Hematopoietic multipotent progenitor cell treated with erythropoietin and hydrocortisone succinate and interleukin-3 and kit ligand, for 4 days (in vitro differentiated cells): ENCODE data around the gene CCDC88C.

Source experiments
- DNase-seq: peaks from one replicate; pipeline ENCODE4 v3.0.0-alpha.2; 2015

CCDC88C gene

DNA sequence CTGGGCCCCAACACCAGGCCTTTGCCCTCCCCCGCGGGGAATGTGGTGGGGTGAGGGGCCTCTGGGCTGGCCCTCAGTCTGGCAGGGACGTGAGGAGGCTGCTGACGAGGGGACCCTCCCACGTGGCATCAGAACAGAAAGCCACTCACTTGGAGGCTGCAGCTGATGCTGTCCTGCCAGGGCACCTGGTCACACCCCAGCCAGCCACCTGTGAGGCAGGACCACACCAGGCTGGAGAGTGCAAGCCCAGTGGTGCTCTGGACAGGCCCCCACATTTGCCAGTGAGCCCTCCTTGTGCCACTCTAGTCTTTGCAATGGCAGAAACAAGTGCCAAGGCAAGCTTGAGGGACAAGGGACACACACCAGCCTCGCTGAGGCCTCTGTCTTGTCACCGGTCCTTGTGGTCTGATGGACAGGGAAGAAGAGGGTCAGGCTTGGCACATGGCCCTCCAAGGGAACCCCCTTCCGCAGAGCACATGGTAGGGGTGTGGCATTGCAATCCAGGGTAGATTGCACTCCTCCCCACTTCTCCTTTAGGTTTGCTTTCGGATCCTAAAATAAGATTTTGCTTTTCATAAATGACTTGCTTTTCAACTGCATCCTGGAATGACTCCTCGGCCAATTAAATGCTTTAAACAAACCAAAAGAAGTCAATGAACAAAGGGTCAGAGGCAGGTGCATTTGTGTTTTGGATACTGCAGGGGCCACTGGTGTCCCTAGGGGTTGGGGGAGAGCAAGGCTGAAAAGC lies 53.7 kb downstream of the CCDC88C start:
- DNase-seq = peak; percentile 70

DNA sequence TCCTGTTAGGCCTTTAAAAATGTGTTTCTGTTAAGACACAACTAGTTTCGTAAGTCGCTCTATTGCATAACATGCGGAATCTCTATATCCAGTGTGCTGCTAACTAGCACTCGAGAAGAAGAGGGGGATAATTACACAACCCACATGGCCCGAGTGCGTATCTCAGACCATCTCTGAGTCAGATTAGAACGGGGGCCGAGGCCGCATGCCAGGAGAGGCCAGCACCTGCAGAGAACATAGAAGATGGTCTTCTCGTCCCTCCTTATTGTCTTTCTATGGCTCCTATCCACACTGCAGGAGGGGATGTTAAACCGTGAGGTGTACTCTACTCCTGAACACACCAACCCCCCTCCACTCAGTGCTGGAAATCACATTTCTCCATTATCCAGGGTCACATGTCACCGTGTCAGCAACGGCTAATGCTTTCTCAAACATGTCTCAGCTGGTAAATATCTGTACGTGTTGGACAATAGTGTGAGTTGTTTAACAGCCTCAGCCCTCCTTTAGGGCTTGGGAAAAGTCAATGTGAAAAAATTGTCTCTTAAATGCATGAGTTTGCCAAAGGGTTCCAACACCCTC lies 56.3 kb downstream of the CCDC88C start:
- peak; percentile 90 for DNase-seq

DNA sequence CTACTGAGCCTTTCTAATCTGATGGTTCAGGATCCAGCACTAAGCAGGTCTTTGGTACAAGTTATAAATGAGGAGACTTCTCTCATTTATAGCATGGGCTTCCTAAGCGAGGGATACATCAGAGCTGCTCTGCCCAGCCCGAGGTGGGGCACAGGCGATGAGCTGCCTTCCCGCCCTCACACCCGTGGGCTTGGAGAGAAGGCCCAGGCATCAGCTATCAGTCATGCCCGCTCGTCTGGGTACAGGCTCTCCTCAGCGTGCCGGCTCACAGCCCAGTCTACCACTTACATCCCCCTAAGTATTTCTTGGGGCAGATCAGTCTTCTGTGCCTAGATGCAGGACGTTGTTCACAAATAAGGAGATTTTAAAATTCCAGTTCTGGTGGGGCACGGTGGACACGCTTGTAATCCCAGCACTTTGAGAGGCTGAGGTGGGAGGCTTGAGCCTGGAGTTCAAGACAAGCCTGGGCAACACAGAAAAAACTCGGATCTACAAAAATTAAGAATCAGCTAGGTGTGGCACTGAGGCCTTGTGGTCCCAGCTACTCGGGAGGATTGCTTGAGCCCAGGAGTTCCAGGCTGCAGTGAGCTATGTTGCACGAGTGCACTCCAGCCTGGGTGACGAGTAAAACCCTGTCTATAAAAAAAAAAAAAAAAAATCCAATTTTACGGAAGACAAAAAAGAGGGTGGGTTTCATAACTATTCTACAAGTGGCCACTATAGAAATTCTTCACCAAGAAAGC lies 57.0 kb downstream of the CCDC88C start:
- DNase-seq = no peak

DNA sequence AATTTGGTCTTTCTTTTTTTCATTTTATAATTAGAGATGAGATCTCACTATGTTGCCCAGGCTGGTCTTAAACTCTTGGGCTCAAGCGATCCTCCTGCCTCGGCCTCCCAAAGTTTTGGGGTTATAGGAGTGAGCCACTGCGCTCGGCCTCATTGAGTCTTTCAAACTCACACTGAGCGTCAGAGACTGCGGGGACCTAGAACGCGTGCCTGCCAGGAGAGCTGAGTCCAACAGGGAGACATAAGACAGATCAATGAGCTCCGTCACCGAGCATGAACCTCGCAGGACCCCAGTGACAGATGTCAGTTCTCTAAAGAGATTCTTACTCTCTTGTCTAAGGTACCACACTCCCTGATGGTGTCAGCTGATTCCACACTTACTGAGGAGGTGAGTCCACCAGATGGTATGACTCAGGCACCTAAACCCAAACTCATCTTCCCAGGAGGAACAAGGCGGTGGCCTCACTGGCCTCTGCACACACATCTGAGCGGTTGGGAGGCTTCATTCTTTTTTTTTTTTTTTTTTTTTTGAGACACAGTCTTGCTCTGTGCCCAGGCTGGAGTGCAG lies 58.9 kb downstream of the CCDC88C start:
- DNase-seq = no peak

DNA sequence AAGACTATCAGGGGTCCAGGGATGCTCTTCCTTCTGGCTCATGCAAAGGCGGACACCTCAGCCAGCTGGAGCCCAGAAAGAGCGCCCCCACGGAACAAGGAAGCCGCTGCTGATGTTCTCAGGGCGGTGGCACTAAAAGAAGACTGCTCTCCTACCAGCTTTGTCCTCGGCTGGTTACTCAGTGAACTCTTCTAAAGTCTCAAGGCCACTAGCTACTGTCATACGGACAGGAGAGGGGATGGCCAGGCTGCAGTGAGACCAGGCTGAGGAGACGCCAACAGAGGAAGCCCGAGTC lies 59.6 kb downstream of the CCDC88C start:
- no peak for DNase-seq

DNA sequence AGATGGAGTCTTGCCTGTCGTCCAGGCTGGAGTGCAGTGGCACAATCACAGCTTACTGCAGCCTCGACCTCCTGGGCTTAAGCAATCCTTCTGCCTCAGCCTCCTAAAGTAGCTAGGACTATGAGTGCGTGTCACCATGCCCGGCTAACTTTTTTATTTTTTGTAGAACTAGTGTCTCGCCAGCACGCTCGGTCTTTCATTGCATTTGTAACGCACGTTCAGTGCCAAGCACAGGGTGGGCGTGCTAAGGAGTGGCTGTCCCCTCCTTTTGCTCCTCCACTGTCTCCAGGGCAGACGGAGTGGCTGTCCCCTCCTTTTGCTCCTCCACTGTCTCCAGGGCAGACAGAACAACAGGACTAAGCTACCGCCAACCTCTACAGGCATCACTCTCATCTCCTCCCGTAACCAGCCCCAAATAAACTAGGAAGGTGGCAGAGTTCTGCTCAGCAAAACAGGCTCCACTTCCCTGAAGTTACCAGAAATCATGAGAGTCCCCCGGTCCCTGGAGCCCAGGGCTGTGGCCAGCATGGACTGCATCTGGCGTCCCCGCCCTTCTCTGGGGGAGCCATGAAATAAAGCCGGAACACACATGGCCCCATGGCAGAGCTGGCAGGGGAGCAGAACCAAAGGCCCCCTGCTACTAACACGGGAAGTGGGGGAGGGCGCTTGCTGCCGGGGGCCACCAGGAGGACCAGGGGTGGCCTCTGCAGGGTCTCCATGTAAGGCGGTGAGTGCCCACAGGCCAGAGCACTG lies 60.2 kb downstream of the CCDC88C start:
- no peak for DNase-seq

DNA sequence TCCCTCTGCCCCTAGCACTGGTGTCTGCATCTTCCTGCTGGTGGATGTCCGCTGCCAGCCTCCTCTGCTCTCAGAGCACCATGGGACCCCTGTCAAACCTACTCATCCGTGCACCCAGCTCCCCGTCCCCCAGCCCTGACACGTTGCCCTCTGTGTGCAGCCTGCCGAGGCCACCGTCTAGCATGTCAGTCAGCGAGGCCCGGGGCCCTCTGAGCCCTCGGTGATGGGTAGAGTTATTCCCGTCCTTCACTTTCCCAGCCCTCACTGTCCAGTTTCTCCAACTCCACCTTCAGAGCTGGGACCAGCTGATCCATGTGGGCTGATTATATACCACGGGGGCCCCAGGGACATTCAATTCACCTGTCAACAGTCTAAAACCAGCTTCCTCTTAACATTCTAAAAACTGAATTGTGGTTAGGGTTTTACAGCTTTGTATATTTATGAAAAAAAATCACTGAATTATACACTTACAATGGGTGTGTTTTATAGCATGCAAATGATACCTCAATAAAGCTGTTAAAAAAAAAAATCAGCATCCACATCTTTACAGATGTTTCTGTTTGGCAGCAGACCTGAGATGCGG lies 61.3 kb downstream of the CCDC88C start:
- DNase-seq = no peak

DNA sequence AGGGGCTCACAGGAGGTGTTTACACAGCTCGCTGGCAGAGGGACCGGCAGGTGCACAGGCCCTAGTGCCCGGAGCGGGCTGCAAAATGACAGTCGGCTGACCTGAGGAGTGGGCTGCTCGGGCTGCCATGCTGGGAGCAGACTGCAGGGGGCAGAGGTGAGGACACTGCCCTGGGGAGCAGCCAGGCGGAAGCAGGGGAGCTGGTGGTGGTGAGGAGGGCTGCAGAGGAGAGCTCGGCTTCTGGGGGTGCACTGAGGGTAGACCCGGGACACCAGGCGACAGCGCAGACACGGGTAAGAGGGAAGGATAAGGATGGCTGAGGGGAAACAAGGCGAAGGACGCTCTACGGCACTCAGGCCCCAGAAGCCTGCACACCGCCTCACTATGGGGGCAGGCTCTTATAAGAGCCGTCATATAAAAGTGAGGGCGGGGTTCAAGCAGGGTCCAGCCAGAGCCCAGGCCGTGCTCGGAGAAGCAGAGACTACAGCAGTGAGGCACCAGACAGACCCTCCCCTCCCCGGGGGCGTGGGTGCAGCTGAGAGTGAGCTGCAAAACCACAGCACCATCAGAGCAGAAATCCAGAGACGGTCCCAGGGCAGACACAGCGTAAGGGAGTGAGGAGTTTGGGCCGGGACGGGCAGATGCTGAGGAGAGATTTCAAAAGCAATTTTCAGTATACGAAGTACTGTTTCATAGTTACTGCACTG lies 62.5 kb downstream of the CCDC88C start:
- no peak for DNase-seq

DNA sequence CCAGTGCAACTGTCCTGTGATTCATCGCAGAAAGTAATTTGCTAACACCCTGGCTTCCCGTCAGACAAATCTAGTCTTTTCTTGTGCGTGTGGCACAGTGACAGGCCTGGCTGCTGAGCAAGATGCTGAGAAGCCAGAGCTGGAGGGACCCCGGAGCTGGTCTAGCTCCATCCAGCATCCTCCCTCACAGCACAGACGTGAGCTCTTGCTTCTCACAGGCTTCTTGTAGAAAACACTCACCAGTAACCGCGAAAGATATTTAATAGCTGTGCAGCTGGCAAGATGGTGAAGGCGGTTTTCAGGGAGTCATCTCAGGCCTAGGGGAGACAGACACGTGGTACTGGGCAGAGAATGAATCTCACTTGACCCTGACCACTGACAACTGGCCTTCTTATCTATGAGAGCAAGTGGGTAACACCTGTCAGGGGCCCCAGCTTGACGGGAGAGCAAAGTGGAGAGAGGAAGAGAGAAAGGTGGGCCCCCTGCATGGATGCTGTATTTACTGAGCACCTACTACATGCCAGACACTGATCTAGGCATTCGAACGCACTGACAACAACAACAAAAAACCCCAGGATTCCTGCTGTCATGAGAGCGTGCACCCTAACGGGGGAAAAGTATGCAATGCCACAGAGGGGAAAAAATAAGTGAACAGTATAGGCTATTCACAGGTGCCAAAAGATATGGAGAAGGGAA lies 63.3 kb downstream of the CCDC88C start:
- no peak for DNase-seq

DNA sequence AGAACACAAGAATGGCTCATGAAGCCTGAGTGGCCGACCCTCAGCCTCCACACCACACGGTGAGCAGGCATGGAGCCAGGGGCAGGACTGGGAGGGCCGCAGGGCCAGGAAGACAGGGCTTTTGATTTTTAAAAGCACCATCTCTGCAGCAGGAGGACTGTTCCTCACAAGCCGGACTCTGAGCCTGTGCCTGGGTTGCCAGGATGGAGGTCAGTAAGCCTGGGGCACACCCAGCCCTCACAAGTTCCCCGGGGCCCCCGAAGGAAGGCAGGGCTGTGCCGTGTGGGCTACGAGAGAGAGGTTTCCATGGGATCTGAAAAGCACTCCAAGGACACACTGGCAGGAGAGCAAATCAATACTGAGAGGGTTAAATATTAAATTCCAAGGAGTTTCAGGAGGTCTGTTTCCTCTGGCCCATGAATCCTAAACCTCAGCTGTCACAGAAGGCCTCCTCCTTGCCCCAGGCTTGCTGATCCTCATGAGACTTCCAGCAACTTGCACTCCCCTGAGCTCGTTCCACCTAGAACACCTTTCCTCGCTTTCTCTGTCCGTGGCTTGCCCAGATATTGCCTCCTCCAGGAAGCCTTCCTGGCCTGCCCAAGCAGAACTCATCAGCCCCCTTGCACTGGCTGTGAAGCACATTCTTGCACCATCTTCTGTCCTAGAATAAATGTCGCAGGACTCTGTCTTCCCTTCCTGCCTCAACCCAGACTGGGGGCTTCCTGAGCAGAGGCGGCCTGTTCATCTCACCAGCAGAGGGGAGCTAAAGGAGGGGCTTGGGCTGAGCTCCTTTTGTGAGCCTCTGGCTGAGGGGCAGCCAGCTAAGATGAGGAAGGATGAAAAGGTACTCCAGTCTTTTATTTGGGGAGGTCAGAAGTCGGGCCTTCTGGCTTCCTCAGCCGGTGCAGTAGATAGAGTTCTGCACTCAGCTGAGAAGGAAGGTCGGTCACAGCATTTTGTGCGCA lies 64.6 kb downstream of the CCDC88C start:
- DNase-seq = no peak

DNA sequence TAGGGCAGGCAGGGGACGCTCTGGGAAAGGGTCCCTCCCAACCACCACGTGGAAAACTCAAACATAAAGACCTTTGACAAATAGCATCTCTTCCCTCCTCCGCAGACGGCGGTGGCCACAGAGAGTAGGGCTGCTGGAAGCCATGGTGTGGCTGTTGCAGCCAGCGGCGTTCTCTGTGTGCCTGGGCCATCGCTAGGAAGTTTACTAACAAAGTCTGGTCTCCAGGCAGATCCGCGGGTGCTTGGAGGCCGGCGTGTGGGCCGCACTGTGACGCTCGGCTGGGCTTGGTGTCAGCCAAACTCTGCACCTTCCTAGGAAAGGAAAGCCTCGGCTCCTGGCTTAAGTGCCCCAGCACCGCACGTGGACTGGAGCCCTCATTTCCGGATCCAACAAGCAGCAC lies 65.6 kb downstream of the CCDC88C start:
- DNase-seq = no peak

DNA sequence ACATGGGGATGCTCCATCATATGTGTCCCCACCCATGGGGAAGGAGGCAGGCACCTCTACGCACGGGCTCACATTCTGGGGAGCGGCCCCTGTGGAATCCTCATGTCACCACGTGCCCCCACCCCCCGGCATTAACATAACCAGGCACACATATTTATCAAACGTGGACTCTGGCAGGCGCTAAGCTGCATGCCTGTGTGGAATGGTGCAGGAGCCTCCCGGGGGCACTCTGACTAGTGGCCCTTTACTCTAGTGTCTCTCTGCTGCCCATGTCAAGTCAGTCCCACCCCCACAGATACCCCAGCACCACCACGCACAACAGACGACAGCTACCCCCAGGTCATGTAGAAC lies 66.1 kb downstream of the CCDC88C start:
- no peak for DNase-seq

DNA sequence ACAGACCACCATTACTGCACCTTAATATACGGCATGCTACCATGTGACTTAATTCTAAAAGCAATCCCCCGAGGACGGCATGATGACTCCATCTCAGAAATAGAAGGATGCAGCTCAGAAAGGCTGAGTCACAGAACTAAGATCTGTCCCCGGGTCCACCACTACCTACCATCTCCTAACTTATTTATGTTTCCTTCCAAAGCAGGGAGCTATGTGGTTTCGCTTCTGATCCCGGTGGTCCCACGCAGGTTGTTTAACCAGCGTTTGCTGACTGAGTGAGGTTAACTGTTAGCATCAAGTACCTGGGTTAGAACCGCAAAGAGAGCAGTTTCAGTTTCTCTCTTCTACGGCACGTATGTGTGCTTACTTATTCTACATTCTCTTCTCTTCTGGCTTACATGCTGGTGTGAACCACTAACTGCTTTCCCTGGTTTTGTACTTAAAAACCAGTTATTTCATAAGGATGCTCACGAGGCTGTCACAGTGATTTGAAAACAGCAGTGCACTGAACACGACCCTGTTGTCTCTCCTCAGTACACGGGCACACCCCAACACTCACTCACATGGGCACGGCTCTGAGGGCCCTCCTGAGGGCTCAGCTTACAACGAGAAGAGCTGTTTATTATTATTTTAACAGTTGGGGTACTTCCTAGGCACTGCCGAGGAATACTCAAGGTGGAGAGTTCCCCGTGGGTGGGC lies 66.7 kb downstream of the CCDC88C start:
- DNase-seq = no peak

DNA sequence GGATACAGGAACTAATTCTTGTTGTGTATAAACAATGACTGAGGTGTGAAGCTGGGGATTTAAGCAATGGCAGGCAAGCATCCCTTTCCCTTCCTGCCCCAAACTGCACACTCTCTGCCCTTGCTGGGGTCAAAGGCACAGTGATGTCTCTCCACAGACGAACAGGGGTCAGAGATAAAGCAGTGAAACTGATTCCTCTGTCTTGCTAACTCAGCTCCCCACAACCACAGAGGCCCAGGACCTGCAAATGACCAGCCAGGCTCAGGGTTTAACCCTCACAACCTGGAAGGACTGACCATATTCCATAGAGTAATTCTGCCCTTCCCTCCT lies 67.2 kb downstream of the CCDC88C start:
- no peak for DNase-seq

DNA sequence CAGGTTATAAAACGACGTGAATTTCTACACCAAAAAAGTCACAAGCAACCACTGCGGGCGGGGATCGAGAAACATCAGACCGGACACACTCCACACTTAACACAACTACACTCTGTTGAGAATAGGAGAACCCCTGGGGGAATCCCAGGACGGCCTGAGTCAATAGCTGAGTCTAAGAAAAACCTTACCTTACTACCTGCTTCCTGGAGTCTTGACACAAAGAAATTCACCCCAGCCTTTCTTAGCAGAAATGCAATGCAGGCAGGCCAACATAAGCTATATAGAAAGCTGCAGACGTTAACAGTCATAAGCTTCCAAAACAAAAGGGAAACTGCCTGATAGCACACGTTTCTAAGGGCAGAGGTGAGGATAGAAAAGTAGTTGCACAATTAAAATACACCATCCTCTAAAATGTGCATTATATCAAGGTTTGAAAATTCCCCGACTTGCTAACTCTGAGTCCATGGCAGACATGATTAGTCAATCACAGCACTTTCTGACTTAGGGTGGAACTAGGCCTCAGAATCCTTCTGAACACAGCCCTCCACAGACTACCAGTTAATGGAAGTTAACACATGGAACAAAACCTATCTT lies 68.0 kb downstream of the CCDC88C start:
- DNase-seq = no peak

DNA sequence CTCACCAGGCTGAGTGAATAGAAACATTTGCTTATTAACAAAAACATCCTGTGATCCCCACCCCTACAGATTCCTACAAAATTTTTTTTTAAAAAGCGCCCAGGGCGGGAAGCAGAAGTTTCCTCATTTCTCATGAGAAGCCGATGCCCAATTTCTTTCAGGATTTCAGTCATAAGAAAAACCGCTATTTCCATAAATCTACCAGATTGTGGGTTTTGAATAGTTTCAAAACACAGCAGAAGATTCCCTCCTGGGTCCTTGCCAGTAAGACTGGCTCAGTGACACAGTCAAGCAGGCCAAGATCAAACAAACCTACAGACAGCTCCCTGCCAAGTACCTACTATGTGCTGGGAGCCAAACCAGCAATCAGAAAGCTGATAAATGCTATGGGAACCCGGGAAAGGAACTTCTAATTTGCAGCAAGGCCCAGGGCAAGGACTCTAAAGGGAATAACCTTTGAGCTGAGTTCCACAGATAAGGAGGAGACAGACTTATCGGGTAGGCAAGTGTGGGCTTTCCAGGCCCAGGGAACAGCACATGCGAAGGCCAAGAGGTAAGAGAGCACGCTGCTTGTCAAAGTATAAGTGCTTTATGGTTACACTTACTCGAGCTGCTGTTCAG lies 68.7 kb downstream of the CCDC88C start:
- DNase-seq = peak; percentile 54

DNA sequence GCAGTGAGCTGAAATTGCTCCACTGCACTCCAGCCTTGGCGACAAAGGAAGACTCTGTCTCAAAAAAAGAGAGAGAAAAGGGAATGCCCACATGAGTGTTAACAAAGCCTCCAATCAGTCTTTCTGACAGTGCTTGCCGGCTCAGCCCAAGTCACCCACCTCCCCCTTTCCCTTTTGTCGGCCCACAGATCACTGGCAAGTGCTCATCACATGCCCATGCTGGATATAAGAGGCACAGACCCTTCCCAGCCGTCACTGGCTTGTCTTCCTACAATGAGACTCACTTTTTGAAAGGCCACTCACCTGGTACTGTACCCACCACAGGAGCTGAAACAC lies 70.8 kb downstream of the CCDC88C start:
- DNase-seq = no peak

DNA sequence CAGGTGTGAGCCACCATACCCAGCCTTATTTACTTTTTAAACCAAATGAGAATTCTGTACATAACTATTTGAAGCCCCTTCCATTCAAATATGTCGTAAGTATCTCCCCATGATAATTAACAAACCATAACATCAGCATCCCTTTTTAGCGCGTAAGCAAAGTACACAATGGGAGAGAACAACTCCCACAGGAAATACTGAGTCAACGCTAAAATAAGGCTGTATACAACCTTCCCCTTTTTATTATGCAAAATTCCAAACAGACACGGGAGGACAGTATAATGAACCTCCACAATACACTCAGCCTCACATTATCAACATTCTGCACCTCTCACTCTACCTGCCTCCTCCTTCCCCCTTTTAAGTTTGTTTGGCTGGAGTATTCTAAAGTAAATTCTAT lies 73.5 kb downstream of the CCDC88C start:
- no peak for DNase-seq

DNA sequence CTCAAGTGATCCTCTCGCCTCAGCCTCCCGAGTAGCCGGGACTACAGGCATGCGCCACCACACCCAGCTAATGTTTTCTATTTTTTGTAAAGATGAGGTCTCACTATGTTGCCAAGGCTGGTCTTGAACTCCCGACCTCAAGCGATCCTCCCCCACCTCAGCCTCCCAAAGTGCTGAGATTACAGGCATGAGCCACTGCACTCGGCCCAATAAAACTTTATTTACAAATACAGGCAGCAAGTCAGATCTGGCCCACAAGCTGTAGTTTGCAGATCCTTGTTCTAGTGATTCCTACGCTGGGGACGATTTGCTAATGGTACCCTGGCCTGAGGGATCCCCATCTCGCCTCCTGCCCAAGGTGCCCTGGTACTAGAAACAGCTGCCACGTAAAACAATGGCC lies 74.6 kb downstream of the CCDC88C start:
- DNase-seq = no peak
